ENCODE measurements around the gene EMP2.
"Not testable (repeated sequence)": the region's sequence is repeated elsewhere in the genome, so short reads cannot be mapped to it uniquely, and the experiment has no call there.

Gene EMP2

GRCh38 chr16:10519929-10520868 is 60.2 kb downstream of the EMP2 start:
- no peak for DNase-seq

DNA sequence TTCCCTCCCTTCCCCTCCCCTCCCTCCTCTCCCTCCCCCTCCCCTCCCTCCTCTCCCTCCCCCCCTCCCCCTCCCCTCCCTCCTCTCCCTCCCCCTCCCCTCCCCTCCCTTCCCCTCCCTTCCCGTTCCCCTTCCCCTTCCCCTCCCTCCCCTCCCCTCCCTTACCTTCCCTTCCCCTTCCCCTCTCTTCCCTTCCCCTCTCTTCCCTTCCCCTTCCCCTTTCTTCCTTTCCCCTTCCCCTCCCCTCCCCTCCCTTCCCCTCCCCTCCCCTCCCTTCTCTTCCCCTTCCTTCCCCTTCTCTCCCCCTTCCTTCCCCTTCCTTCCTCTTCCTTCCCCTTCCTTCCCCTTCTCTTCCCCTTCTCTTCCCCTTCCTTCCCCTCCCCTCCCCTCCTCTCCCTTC is 61.1 kb downstream of the EMP2 start:
- no peak for DNase-seq

GRCh38 chr16:10518479-10519041 is 61.8 kb downstream of the EMP2 start:
- DNase-seq = no peak

GRCh38 chr16:10517868-10518267 is 62.5 kb downstream of the EMP2 start:
- no peak for DNase-seq

DNA sequence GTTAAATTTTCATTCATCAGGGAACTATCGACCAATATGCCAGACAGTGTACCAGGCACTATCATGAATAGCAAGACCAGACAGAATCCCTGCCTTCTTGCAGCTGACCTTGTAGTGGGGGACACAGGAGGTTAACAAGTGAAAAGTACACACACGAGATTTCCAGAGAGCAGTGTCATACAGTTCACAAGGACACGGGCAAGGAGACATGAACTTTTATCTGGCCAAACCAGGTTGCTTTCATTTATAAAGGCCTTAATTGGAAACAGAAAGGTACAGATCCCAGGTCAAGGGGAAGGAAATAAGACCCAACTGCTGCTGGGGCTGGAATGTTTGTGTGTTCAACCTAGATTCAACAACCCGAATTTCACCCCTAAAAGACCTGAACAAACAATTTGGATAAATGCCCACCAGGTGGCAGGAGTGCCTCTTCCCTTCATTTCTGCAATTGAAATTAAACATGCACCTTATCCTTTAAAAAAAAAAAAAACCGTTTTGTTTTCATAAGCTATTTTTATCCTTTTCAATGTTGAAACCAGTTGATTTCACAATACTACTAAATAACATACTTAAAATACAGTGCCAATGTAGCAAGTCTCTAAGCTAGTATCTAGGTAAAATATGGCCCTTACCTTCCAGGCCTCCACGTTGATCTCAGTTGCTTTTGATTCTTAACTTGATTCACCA is 65.9 kb downstream of the EMP2 start:
- no peak for DNase-seq

DNA sequence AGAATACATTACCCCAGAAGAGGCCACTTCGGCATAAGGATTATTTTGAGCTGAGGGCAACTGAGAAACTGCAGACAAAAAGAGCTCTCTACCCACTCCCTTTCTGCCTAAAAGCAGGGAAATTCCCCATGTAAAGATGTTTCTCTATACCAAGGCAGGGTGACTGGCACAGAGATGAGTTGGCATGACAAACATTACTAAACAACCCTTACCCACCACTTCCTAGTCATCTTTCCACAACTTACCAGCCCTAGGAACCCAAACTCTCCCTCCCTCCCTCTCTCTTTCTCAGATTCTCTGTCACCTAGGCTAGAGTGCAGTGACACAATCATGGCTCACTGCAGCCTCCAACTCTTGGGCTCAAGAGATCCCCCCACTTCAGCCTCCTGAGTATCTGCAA is 68.6 kb downstream of the EMP2 start:
- DNase-seq = no peak

DNA sequence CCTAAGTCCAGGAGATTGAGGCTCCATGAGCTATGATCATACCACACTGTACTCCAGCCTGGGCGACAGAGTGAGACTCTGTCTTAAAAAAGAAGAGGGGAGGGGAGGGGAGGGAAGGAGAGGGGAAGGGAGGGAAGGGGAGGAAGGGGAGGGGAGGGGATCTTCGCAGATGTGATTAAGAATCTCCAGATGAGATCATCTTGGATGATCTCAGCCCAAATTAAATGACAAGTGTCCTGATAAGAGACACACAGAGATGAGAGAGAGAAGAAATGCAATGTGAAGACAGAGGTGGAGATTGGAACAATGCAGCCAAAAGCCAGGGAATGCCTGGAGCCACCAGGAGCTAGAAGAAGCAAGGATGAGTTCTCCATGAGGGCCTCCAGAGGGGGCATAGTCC is 70.1 kb downstream of the EMP2 start:
- DNase-seq = no peak

DNA sequence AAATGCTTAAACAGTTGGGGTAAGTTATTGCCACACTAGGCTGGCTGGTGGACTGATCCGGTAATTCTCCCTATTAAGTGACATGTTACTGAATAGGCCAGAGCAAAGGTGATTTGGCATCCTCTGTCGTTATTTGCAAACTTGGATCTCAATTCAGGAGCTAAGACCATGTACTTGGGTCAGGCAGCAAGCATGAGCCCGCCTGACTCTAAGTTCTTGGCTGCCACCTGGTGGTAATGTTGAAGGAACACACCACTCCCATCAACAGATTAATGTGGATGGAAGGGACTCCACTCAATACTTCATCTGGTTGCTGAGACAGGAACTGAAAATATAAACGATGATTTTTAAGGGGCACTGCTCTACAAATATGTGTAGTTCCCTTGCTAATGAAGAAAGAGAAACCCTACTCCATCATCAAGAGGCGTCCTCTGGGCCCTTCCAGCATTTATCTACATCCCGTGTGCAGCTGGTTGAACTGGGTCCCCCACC is 70.8 kb downstream of the EMP2 start:
- no peak for DNase-seq

DNA sequence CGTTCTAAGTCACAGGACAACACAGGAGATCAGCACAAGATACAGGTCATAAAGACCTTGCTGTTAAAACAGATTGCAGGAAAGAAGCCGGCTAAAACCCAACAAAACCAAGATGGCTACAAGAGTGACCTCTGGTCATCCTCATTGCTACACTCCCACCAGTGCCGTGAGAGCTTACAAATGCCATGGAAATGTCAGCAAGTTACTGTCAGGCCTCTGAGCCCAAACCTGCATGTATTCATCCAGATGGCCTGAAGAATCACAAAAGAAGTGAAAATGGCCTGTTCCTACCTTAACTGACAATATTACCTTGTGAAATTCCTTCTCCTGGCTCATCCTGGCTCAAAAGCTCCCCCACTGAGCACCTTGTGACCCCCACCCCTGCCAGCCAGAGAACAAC is 75.1 kb downstream of the EMP2 start:
- DNase-seq = not testable (repeated sequence)

GRCh38 chr16:10504404-10504885 is 76.0 kb downstream of the EMP2 start:
- DNase-seq = no peak

DNA sequence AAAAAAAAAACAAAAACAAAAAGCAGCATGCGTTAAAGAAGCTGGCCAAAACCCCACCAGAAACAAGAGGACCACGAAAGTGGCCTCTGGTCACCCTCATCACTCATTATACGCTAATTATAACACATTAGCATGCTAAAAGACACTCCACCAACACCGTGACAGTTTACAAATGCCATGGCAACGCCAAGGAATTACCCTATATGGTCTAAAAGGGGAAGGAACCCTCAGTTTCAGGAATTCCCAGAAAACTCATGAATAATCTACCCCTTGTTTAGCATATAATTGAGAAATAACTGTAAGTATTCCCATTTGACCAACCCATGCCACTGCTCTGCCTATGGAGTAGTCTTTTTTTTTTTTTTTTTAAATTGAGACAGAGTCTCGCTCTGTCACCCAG is 77.6 kb downstream of the EMP2 start:
- no peak for DNase-seq

DNA sequence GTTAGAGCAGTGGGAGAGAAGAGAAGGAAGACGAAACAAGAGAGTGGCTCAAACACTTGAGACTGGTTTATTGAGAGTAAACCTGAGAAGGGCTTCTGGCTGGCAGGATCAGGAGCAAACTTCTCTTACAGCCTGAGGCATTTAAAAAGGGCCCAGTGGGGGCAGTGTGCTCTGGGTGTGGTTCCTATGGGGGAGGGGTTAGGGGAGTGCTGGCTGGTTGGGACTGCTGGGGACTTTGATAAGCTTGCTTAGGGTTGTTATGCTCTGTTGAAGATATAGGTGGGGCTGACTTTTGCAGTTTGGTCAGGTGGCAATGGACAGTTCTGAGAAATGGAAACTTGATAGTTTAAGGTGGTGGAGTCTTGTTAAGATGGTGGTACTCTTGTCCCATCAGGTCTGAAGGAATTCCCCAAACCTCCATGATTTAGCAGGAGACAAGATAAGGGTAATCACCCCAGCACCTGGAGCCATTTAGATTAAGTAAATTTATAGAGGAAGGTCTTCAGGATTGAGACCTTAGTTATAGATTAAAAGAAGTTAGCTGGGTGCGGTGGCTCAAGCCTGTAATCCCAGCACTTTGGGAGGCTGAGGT is 79.3 kb downstream of the EMP2 start:
- DNase-seq = no peak

- no peak for DNase-seq
These were observed 79.8 kb downstream of the EMP2 start for GRCh38 chr16:10500582-10500981.

- no peak for DNase-seq
These were observed 83.0 kb downstream of the EMP2 start for GRCh38 chr16:10497132-10498101.

GRCh38 chr16:10495031-10495345 is 85.4 kb downstream of the EMP2 start:
- no peak for DNase-seq

GRCh38 chr16:10494343-10495030 is 85.9 kb downstream of the EMP2 start:
- no peak for DNase-seq

DNA sequence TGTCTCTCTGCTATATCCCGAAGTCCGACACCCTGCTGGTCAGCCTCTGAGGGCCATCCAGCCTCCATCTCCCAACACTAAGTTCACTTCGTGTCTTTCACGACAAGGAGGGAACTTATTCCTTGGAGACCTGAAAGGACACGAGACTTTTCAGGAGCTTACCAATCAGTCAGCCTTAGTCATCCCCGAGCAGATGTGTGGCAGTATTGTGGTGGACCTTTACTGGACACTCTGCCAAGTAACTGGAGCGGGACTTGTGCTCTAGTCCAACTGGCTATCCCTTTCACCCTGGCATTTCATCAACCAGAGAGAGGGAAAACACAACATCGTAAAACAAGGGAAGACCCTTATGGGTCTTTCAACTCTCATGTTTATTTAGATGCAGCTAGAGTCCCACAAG is 87.1 kb downstream of the EMP2 start:
- no peak for DNase-seq

- no peak for DNase-seq
These were observed 90.3 kb downstream of the EMP2 start for GRCh38 chr16:10490141-10490540.

GRCh38 chr16:10485698-10486382 is 94.6 kb downstream of the EMP2 start:
- DNase-seq = no peak

GRCh38 chr16:10485159-10485558 is 95.2 kb downstream of the EMP2 start:
- DNase-seq = no peak

GRCh38 chr16:10480151-10480550 is 100.2 kb downstream of the EMP2 start:
- DNase-seq = no peak
